ENCODE data around the gene TRABD.
"Not testable (repeated sequence)": the region's sequence is repeated elsewhere in the genome, so short reads cannot be mapped to it uniquely, and the experiment has no call there.

Gene TRABD

DNA sequence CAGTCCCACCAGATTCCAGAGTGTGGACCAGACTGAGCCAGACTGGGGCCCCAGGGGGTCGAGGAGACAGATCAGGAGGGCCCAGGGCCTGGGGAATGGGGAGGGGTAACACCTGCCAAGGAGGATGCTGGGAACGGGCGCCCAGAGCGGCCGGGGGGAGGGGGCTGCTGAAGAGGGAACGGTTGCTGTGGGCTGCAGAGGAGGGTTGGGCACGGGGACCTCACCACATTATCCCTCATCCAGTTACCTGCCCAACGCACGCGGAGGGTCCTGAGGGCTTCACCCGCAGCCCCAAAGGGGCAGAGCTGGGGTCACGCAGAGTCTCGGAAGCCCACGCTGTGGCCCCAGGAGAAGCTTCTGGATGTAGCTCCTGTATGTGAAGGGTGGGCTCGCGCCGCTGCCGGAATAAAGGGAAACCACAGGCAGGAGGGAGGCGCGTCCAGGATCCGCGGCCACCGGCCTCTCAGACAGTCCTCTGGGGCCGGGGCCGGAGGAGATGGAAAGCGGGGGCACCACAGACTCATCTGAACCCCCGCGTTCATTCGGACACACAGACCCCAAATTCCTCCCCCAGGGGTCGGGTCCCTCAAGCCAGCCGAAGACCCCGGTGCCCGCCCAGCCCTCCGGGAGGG, 14.2 kb downstream of the TRABD start:
- no peak for DNase-seq (ENCODE audit: extremely low read depth, low read depth)
- TF ChIP-seq, protein P1, sequence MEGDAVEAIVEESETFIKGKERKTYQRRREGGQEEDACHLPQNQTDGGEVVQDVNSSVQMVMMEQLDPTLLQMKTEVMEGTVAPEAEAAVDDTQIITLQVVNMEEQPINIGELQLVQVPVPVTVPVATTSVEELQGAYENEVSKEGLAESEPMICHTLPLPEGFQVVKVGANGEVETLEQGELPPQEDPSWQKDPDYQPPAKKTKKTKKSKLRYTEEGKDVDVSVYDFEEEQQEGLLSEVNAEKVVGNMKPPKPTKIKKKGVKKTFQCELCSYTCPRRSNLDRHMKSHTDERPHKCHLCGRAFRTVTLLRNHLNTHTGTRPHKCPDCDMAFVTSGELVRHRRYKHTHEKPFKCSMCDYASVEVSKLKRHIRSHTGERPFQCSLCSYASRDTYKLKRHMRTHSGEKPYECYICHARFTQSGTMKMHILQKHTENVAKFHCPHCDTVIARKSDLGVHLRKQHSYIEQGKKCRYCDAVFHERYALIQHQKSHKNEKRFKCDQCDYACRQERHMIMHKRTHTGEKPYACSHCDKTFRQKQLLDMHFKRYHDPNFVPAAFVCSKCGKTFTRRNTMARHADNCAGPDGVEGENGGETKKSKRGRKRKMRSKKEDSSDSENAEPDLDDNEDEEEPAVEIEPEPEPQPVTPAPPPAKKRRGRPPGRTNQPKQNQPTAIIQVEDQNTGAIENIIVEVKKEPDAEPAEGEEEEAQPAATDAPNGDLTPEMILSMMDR (IDR thresholded peaks at IDR 0.05; ENCODE audit: low read depth, low read length), result no peak

DNA sequence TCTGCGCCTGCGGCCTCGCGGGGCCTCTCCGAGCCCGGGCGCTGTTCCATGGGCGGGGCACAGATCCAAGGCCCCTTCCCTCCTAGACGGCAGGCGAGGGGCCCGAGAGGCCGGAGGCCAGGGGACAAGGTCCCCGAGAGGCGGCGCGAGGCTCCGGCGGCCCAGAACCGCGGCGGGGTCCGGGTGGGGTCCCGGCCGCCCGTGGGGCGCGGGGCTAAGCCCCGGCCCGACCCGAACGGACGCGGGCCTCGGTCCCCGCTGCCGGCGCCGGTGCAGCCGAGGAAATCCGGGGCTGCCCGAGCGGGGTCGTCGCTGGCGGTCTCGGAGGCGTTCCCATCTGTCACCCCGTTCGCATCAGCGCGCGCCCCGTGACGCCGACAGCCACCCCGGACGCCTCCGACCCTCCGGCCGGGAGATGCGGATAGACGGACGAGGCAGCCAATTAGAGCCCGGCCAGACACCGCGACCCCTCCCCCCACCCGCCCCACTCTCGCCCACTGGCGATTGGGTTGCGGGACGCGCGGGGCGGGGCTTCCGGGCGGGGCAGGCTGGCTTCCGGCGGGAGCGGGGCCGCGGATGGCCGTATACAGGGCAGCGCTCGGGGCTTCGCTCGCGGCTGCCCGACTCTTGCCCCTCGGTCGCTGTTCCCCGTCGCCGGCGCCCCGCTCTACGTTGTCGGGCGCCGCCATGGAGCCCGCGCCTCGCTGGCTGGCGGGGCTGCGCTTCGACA, 14.9 kb downstream of the TRABD start, which contains the start of gene SELENOO:
SELENOO (plus strand) TSS at position 551 of the 730 bp plus-strand sequence; CDS start at position 577, 26 bp downstream.
- TF ChIP-seq, protein P1 (IDR thresholded peaks at IDR 0.05; ENCODE audit: low read depth, low read length), result no peak
- peak; percentile 60 for DNase-seq (ENCODE audit: extremely low read depth, low read depth)

DNA sequence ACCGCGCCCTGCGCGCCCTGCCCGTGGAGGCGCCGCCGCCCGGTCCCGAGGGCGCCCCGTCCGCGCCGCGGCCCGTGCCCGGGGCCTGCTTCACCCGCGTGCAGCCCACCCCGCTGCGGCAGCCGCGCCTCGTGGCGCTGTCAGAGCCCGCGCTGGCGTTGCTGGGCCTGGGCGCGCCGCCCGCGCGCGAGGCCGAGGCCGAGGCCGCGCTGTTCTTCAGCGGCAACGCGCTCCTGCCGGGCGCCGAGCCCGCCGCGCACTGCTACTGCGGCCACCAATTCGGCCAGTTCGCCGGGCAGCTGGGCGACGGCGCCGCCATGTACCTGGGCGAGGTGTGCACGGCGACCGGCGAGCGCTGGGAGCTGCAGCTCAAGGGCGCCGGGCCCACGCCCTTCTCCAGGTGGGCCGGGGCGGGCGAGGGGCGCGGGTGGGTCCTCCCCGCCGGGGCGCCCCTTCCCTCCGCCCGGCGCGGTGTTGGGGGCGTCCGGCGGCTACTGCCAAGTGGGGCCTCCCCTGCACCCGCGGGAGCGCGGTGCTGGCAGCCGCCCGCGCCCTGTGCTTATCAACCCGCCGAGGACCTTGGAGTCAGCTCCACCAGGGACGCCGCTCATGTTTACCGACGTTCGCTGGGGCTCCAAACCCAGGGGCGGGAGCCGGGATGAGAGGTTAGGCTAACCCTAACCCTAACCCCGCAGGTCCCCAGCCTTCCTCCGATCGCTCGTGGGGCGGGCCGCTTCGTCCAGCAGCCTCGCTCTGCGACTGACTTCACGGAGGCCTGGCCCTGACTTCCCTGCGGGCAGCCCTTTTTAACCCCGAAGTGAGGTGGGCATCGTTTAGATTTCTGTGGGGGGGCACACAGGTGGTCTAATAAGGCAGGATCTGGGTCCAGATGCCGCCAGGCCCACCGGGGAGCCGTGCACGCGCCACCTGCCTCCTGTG, 15.7 kb downstream of the TRABD start:
- no peak for DNase-seq (ENCODE audit: extremely low read depth, low read depth)
- TF ChIP-seq, protein P1 (IDR thresholded peaks at IDR 0.05; ENCODE audit: low read depth, low read length), result no peak

DNA sequence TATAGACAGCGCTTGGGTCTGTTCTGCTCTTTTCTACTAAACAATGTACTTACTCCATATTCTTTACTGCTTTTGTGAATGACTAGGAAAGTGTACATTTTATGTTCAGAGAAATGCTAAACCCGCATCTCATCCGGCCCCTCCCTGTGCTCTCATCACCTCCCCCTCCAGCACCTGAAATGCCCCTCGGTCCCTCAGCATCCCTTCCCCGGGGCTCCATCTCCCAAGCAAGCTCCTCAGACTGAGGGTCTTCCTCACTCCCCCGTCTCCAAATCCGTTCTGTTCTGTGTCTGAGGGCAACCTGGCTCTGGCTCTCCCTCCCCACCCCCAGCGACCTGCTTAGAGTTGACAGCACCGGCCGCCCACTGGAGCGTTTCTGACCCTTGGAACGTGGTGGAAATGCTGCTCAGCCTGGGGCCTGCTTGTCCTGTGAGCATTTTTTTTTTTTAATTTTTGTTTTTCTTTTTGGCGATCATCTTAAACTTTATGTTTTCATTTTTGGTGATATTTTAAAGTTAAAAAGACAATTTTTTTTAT, 16.5 kb downstream of the TRABD start:
- no peak for DNase-seq (ENCODE audit: extremely low read depth, low read depth)
- TF ChIP-seq, protein P1 (IDR thresholded peaks at IDR 0.05; ENCODE audit: low read depth, low read length), result no peak

DNA sequence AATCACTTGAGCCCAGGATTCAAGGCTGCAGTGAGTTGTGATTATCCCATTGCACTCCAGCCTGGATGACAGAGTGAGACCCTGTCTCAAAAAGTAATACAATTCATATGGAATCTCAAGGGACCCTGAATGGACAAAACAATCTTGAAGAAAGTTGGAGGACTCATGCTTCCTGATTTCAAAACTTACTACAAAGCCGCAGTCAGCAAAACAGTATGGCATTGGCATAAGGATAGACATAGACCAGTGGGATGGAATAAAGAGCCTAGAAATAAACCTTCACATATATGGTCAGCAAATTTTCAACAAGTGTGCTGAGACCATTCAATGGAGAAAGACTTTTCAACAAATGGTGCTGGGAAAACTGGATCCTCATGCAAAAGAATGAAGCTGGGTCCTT, 17.6 kb downstream of the TRABD start:
- TF ChIP-seq, protein P1 (IDR thresholded peaks at IDR 0.05; ENCODE audit: low read depth, low read length), result no peak
- DNase-seq (ENCODE audit: extremely low read depth, low read depth), result no peak

DNA sequence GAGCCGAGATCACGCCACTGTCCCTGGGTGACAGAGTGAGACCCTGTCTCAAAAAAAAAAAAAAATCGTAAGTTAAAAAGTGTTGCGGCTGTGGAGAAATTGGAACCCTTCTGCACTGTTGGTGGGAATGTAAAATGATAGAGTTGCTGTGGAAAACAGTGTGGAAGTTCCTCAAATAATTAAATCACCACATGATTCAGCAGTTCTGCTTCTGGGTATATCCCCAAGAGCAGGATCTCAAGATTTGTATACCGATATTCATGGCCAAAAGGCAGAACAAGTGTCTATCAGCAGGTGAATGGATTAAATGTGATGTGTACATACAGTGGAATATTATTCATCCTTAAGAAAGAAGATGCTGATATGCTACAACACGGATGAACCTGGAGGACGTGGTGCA, 18.9 kb downstream of the TRABD start:
- DNase-seq (ENCODE audit: extremely low read depth, low read depth), result no peak
- TF ChIP-seq, protein P1 (IDR thresholded peaks at IDR 0.05; ENCODE audit: low read depth, low read length), result no peak

DNA sequence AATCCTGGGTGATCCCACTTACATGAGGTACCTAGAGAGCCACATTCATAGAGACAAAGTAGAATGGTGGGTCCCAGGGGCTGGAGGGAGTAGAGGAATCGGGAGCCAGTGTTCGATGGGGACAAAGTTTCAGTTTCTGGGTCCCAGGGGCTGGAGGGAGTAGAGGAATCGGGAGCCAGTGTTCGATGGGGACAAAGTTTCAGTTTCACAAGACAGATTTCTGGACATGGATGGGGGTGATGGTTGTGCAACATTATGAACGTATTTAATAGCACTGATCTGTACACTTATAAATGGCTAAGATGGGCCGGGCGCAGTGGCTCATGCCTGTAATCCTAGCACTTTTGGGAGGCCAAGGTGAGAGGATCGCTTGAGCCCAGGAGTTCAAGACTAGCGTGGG, 19.3 kb downstream of the TRABD start:
- DNase-seq (ENCODE audit: extremely low read depth, low read depth), result not testable (repeated sequence)
